NCI-H1092 (cell line): ENCODE measurements around the gene RALB.

ENCODE experiments used
- DNase-seq: peaks from one replicate; lab custom pipeline; 2025; lab: John Stamatoyannopoulos, UW

The RALB gene

DNA sequence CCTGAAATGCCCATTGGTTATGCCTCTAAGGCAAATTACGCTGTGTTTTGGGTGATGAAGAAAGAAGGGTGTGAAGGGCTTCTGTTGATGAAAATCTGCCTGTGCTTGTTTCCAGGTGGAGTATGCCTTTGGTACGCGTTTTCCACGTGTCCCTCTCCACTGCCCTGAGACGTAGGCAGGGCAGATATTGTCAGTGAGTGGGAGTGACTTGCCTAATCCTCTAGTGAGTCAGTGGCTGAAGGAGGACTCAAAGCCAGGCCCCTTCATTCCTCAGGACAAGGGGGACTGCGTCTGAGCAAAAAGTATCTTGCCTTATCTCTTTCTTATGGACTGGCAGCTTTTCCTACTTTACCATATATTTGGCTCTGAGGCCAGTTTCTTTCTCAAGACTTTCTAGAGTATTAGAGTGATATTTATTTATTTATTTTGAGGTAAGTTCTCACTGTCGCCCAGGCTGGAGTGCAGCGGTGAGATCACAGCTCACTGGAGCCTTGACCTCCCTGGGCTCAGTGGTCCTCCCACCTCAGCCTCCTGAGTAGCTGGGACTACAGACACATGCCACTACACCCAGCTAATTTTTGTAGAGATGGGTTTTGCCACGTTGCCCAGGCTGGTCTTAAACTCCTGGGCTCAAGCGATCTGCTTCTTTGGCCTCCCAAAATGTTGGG lies 10.2 kb downstream of the RALB start:
- no peak for DNase-seq

DNA sequence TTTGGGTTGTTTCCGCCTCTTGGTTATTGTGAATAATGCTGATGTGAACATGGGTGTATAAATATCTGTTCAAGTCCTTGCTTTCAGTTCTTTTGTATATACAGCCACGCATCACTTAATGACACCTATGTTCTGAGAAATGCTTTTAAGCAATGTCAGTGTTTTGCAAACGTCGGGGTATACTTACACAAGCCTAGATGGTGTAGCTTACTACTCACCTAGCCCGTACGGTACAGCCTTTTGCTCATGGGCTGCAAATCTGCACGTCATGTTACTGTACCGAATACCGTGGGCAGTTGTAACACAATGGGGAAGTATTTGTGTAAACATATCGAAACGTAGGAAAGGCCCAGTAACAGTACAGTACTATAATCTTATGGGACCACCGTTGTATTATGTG lies 12.4 kb downstream of the RALB start:
- no peak for DNase-seq

DNA sequence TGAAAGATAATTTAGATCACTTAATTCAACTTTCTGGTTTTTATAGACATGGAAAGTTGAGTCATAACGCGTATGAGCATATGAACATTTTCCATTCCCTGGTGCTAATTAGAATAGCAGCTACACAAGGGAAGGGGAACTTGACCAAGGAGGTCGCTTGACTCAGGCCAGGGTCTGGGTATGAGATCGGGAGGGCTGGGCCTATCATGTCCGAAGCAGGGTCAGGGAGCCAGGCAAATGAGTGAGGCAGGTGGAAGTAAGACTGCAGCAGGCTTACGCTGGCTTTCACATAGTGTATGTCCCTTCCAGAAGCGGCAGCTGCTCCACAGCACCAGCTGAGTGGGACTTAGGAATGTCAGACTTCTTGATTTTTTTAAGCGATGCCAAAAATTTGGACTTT lies 14.7 kb downstream of the RALB start:
- no peak for DNase-seq

DNA sequence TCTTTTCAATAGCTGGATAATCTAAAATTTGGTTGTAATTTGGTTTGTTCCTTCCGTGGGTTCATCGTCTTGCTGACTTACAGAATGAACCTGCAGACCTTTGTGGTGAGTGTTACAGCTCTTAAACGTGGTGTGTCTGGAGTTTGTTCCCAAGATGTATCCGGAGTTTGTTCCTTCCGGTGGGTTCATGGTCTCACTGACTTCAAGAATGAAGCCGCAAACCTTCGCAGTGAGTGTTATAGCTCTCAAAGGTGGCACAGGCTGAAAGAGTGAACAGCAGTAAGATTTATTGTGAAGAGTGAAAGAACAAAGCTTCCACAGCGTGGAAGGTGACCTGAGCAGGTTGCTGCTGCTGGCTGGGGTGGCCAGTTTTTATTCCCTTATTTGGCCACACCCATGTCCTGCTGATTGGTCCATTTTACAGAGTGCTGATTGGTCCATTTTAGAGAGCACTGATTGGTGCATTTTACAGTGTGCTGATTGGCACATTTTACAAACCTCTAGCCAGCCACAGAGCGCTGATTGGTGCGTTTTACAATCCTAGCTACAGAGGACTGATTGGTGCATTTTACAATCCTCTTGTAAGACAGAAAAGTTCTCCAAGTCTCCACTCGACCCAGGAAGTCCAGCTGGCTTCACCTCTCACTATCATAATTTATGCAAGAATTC lies 16.6 kb downstream of the RALB start:
- DNase-seq: no peak

DNA sequence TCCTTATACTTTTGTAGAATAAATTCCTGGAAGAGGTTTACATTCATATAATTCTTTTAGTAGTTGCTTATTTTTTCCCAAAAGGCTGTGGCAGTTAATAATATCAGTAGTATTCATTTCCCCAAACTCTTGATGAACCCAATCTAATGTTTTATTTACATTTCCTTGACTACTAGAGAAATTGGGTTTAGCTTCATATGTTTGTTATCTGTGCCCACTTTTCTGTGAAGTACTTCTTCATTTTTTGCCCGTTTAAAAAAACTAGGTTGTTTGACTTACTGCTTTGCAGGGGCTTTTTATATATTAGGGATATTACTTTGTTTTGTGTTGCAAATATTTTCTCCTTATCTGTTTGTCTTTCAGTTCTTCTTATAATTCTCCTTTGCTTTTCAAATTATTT lies 17.2 kb downstream of the RALB start:
- no peak for DNase-seq

DNA sequence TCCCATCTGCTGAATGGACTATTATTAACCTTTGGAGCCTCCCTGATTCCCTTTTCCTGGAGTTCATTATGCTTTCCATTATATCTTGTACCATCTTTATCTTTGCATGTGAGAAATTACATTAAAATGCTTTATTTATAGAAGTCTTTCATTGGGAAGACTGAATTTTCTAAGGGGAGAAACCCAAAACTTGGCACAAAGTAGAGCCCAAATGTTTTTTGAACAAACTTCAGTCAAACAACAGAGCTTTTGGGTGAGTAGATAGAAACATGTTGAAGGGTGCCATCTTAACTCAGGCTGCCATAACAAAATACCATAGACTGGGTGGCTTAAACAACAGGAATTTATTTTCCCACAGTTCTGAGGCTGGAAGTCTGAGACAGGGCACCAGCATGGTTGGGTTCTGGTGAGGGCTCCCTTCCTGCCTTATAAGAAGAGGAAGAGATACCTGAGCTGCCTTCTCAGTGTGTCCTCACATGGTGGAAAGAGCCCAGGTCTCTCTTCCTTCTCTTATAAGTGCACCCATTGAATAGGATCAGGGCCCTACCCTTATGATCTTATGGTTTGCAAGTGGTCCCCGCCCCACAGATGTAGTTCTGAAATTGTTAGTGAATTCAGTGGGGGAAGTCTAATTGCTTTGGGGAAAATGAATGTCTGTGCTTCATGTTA lies 19.2 kb downstream of the RALB start:
- no peak for DNase-seq

- DNase-seq: no peak
Observed at GRCh38 chr2:120272763-120273481, 20.3 kb downstream of the RALB start.

- DNase-seq: no peak
Observed at GRCh38 chr2:120275617-120276400, 23.2 kb downstream of the RALB start.

DNA sequence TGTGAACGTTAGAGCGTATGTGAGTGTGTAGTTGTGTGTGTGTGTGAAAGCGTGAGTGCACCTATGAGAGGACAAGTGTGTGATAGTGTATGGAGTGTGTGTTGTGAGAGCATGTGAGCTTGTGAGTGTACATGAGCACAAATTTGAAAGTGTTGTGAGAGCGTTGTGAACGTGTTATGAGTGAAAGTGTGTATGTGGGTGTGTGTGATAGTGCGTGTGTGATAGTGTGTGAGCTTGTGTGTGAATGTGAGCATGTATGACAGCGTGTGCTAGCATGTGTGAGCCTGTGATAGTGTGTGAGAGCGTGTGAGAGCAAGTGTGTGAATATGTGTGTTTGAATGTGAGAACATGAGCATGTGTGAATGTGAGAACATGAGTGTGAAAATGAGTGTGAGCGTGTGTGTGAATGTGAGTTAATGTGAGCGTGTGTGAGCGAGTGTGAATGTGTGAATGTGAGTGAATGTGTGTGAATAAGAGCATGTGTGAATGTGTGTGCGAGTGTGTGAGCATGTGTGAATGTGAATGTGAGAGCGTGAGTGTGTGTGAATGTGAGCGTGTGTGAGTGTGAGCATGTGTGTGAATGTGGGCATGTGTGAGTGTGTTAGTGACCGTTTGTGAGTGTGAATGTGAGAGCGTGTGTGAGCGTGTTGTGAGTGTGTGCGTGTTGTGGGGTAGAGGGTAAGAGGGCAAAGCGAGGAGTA lies 25.0 kb downstream of the RALB start:
- no peak for DNase-seq

DNA sequence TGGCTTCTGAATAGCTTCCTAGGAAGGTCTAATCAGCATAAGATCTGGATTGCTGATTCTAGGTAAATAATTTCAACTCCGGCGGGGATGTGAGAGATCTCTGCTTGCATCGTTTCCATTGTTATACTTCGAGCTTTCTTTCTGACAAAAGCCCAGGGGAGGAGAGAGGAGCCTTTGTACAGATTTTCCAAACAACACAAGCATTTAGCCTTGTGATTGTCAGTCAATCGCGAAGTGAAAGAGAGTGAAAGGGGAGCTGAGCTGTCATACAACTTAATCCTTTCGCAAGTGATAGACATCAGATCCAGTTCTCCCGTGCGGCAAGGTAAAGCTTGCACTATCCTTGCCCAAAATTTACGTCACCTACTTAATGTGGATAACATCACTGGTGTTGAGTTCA lies 26.2 kb downstream of the RALB start:
- DNase-seq: no peak

- DNase-seq: no peak
Observed at GRCh38 chr2:120279708-120280107, 27.1 kb downstream of the RALB start.

- no peak for DNase-seq
Observed at GRCh38 chr2:120283649-120284048, 31.0 kb downstream of the RALB start.

- no peak for DNase-seq
Observed at GRCh38 chr2:120285056-120285455, 32.4 kb downstream of the RALB start.

DNA sequence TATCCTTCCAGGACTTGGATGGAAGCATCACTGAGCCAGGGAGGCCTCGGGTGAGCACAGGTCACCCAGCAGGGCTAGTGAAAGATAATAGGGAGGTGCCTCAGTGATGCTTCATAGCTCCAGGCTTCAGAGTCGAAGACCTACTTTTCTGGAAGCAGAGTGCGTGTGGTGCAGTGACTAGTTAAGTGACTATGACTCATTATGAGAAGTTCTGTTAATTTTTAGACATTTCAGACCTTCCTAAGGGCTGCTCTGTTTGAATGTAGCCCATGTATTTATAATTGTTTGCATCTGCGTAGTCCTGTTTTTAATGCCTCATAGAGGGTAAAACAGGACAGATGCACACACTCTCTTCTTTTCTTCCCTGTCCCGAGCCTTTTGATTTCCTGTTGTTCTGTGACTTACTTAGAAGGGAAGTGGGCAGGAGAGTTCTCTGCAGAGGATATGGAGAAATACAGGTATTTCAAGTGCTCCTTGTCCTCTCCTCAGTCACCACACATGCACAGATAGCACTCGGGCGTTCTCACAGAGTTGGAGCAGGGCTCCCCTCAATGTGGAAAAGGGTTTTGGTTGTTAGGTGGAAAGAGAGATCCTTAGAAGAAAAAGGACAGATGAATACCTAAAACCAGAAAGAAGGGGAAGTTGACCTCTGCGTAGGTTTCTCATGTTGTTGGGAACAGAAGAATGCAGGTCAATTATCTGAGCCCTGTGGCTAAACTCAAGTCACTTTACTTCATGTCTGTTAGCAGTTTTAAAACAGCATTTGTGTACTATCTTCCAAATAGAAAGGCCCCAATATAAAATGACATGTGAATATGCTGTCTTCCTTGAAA lies 34.7 kb downstream of the RALB start:
- no peak for DNase-seq

DNA sequence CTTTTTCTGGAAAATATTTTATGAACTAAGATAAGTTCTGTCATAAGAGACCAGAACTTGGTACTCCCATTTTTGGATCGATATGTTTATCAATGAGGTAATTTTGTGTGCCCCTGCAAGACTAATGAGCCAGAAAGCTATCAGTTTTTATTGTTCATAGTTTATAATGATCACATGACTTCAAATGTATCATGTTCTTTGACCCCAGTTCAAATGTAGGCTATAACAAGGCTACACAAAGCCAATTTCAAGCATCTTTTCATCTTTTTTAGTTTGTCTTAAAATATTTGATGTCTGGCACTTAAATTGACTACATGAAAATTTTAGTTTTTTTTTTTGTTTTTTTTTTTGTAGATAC lies 35.3 kb downstream of the RALB start:
- DNase-seq: no peak

GRCh38 chr2:120289221-120289906 lies 36.7 kb downstream of the RALB start:
- no peak for DNase-seq

- DNase-seq: no peak
Observed at GRCh38 chr2:120290737-120291136, 38.1 kb downstream of the RALB start.

- no peak for DNase-seq
Observed at GRCh38 chr2:120291401-120292311, 39.0 kb downstream of the RALB start.
